Measurements from ENCODE around the gene DAP. TPM values are rescaled to one million over a fixed set of nuclear protein-coding genes. Genes with fewer than 3 reads are reported as not detected.

DAP gene
- total RNA-seq, 1 experiment from 2014 or later, result 47.2 TPM

DNA sequence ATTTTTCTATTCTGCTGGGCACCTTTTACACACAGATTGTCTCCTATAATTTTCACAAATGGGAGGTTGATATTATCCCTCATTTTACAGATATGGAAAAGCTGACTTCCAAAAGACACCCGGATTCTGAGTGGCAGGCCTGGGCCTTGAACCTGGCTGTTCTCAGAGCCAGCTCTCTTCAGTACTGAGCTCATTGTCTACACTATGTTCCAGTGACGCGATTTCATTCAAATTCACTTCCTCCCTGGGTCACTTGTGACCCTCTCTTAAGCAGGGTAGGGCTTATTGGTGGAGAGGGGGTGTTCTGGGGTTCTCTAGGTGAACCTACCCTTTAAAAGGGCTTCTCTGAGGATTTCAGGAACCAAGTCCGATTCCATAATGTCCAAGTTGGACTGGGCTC is 127.0 kb downstream of the DAP start:
- TF ChIP-seq CTCF (conservative IDR thresholded peaks at IDR 0.05), result no peak
- Histone ChIP-seq H3K27ac (ENCODE audit: insufficient read length, low read depth, low read length) (no peak overlapping the region), H4K91ac (ENCODE audit: insufficient read length, low read depth, low read length) (no peak overlapping the region), H3K18ac (ENCODE audit: insufficient read length, low read depth, low read length) (no peak overlapping the region), H2BK20ac (ENCODE audit: low read depth, low read length, poor library complexity, severe bottlenecking) (no peak overlapping the region), H2BK120ac (ENCODE audit: low read depth, low read length, poor library complexity, severe bottlenecking) (no peak overlapping the region), H3K79me1 (ENCODE audit: insufficient read depth, low read depth, low read length, poor library complexity, severe bottlenecking) (no peaks in the 10 kb centered on the region), H2BK5ac (ENCODE audit: insufficient read length, low read length) (no peak overlapping the region), H2BK12ac (ENCODE audit: insufficient read length, low read depth, low read length) (no peak overlapping the region), H3K23ac (ENCODE audit: insufficient read length, low read depth, low read length) (no peak overlapping the region), H3K9ac (ENCODE audit: extremely low read depth, insufficient read length, low read length) (no peak overlapping the region), H3K56ac (ENCODE audit: insufficient read length, low read depth, low read length) (no peak overlapping the region), H2AK5ac (ENCODE audit: insufficient read length, low read length) (no peak overlapping the region), H3K27me3 (ENCODE audit: insufficient read depth, low read length) (no peaks in the 10 kb centered on the region), H3K9me3 (ENCODE audit: control insufficient read depth, low read depth, low read length) (no peaks in the 10 kb centered on the region), H2BK15ac (ENCODE audit: low read depth, low read length) (no peak overlapping the region), H3K23me2 (ENCODE audit: insufficient read length, low read depth, low read length, poor library complexity, severe bottlenecking) (peaks cover 5% of the 10 kb centered on the region), H3K4ac (ENCODE audit: low read depth, low read length) (no peak overlapping the region), H4K8ac (replicated peaks; ENCODE audit: insufficient read length, low read depth, low read length) (no peak overlapping the region), H3K4me2 (ENCODE audit: insufficient read depth, insufficient read length, low read length) (no peak overlapping the region), H3K4me1 (ENCODE audit: insufficient read depth, low read length) (peaks cover 19% of the 10 kb centered on the region; the same call in 1 of the 2 replicates), H4K20me1 (ENCODE audit: control insufficient read depth, insufficient read depth, insufficient read length) (no peaks in the 10 kb centered on the region), H2AFZ (ENCODE audit: low read length) (no peak overlapping the region), H3K14ac (ENCODE audit: insufficient read depth, low read length) (no peak overlapping the region), H4K5ac (ENCODE audit: insufficient read length, low read depth, low read length) (no peak overlapping the region), H3T11ph (ENCODE audit: low read length) (no peak overlapping the region), H3K79me2 (ENCODE audit: insufficient read depth, low read length) (peaks cover 3% of the 10 kb centered on the region; the same call in 1 of the 2 replicates)
- H3K9me3 Mint-ChIP-seq, result peaks cover 3 to 5% of the 10 kb centered on the region in 2 experiments; a peak in 3 of 5 replicates
- H3K27ac Mint-ChIP-seq, result no peak overlapping the region; a peak in 1 of 7 replicates
- no peak overlapping the region for H3K4me3 Mint-ChIP-seq
- peaks cover 60 to 61% of the 10 kb centered on the region in 2 experiments for H3K4me1 Mint-ChIP-seq
- peaks cover 13% of the 10 kb centered on the region for H3K27me3 Mint-ChIP-seq (ENCODE audit: low read depth)
- no peak for DNase-seq
- H3K36me3 Mint-ChIP-seq (ENCODE audit: insufficient read depth in 1 of 3, low read depth in 3 of 3), result peaks cover 0 to 5% (median 0%) of the 10 kb centered on the region in 3 experiments; a peak in 2 of 7 replicates
- WGBS (ENCODE audit: extremely low coverage, insufficient read length, low lambda C conversion rate), result no CpG with 5 or more reads among the region's 4 CpGs

Data from H9 (cell line).